Measurements from ENCODE around the gene SPTBN5.

SPTBN5 gene

GRCh38 chr15:41841131-41841530 lies 52.7 kb downstream of the SPTBN5 start:
- POLR2A ChIA-PET, result no interaction called here
- CTCF ChIA-PET, result no interaction called here
- TF ChIP-seq CTCF (IDR thresholded peaks at IDR 0.05; ENCODE audit: control extremely low read depth, extremely low read depth, low read depth, missing control alignments), result no peak
- no peak for DNase-seq (ENCODE audit: extremely low spot score)

DNA sequence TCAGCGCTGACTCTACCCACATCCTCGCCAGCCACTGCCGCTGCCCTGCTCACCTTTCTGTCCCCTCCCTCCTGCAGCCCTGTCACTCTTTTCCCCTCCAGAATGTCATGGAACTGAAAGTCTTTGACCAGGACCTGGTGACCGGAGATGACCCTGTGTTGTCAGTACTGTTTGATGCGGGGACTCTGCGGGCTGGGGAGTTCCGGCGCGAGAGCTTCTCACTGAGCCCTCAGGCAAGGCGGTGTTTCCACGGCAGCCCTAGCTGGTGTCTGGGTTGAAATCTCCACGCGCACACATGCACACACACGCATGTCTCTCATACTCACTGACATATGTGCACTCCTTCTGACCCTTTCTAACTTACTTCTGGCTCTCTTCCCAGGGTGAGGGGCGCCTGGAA lies 53.2 kb downstream of the SPTBN5 start:
- CTCF ChIA-PET, result no interaction called here
- TF ChIP-seq CTCF (IDR thresholded peaks at IDR 0.05; ENCODE audit: control extremely low read depth, extremely low read depth, low read depth, missing control alignments), result no peak
- no peak for DNase-seq (ENCODE audit: extremely low spot score)
- POLR2A ChIA-PET, result no interaction called here

GRCh38 chr15:41839781-41840491 lies 53.9 kb downstream of the SPTBN5 start:
- DNase-seq (ENCODE audit: extremely low spot score), result no peak
- ChIA-PET CTCF (interaction anchor here (0.7 to 1.2 kb wide), 2 partner anchors 13 to 21 kb away, joined by 3 read pairs; no protein-coding TSS in a partner anchor), POLR2A (no interaction called here)
- TF ChIP-seq CTCF (IDR thresholded peaks at IDR 0.05; ENCODE audit: control extremely low read depth, extremely low read depth, low read depth, missing control alignments), result no peak

DNA sequence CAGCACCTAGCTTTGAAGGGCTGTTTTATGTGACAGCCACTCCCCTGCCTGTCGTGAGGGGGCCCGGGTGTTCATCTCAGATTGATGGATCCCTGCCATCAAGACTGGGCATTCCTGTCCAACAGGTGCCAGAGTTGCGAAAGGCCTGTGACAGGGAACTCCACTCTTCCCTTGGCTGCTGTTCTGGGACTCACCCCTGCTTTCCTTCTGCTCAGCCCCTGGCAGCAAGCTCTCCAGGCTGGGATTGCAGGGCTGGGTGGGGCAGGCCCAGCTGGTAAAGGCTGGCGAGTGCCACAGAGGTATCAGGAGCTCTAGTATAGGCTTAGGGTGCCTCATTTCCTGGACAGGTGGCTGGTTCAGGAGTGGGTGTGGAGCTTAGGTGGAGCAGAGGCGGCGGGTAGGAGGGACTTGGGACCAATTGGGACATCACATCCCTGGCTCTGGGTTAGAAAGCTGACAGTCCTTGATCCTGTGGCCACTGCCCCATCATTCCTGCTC lies 55.4 kb downstream of the SPTBN5 start, which contains the start of gene PLA2G4B:
TSS of gene PLA2G4B (plus strand) at position 448 of the 498 bp plus-strand sequence. CDS start 67 bp downstream, outside the sequence.
- no peak for TF ChIP-seq CTCF (IDR thresholded peaks at IDR 0.05; ENCODE audit: control extremely low read depth, extremely low read depth, low read depth, missing control alignments)
- POLR2A ChIA-PET, result no interaction called here
- DNase-seq (ENCODE audit: extremely low spot score), result no peak
- CTCF ChIA-PET, result interaction anchor here (1.1 to 1.2 kb wide), 2 partner anchors 11 to 66 kb away, joined by 3 read pairs; no protein-coding TSS in a partner anchor

GRCh38 chr15:41836713-41837454 lies 57.0 kb downstream of the SPTBN5 start:
- no peak for TF ChIP-seq CTCF (IDR thresholded peaks at IDR 0.05; ENCODE audit: control extremely low read depth, extremely low read depth, low read depth, missing control alignments)
- DNase-seq (ENCODE audit: extremely low spot score), result no peak
- POLR2A ChIA-PET, result interaction anchor here (0.6 kb wide), 1 partner anchor 183 kb away, joined by 3 read pairs; no protein-coding TSS in a partner anchor
- CTCF ChIA-PET, result no interaction called here

DNA sequence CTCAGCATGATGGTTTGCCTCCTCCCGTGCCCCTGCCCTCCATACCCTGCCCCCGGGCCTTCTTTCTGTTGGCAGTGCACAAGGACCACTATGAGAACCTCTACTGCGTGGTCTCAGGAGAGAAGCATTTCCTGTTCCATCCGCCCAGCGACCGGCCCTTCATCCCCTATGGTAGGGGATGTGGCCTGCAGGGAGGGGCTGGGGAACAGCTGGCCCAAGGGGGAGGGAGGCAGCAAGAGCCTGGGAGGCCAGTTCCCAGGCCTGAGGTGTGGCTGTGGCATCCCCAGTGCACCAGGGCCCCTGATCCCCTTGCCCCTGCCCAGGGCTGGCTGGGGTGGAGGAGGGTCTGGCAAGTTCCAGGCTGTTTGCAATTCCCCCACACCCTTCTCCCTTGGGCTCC lies 57.8 kb downstream of the SPTBN5 start:
- DNase-seq (ENCODE audit: extremely low spot score), result no peak
- ChIA-PET CTCF (no interaction called here), POLR2A (no interaction called here)
- TF ChIP-seq CTCF (IDR thresholded peaks at IDR 0.05; ENCODE audit: control extremely low read depth, extremely low read depth, low read depth, missing control alignments), result no peak

Data from GM10248 (cell line).